ENCODE results near the gene MOB3B.

The MOB3B gene

GRCh38 chr9:27329291-27329690 lies 200.3 kb downstream of the MOB3B start:
- no peak for DNase-seq

DNA sequence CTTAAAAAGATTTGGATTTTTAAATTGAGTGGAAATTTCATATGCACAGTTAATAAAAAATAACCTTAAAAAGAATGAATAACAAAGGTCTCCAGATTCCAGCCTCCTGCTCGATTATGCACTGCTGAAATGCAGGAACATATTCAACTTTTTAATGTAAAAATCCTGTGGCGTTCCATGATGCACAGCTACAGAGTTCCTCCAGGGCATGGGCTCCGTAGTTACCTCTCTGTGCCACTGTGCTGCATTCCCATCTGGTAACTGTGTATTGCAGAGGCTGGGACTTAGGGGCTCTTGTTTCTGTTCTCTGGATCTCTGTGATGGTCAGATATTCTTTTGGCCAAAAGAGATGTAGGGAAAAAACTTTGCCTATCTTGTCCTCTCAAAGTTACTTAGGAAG lies 201.1 kb downstream of the MOB3B start:
- no peak for DNase-seq

- DNase-seq, result no peak
These were observed 218.4 kb downstream of the MOB3B start for GRCh38 chr9:27311184-27311583.

DNA sequence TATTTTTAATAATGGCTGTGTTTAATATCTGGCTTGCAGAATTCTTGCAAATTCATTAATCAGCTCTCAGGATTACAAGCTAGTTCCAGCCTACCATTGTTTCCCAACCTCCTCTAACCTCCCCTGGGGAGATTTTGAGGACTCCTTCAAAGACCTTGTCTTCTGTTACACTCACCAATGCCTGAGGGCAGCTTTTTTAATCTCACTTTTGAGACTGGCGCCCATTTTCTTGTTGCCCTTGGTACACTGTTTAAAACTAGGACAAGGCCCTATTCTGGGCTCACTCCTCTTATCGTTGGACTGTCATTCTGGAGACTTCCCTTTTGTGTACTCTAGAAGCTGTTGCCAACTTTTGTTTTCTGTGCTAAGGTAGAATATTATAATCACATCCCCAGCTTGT lies 219.0 kb downstream of the MOB3B start:
- DNase-seq, result no peak

DNA sequence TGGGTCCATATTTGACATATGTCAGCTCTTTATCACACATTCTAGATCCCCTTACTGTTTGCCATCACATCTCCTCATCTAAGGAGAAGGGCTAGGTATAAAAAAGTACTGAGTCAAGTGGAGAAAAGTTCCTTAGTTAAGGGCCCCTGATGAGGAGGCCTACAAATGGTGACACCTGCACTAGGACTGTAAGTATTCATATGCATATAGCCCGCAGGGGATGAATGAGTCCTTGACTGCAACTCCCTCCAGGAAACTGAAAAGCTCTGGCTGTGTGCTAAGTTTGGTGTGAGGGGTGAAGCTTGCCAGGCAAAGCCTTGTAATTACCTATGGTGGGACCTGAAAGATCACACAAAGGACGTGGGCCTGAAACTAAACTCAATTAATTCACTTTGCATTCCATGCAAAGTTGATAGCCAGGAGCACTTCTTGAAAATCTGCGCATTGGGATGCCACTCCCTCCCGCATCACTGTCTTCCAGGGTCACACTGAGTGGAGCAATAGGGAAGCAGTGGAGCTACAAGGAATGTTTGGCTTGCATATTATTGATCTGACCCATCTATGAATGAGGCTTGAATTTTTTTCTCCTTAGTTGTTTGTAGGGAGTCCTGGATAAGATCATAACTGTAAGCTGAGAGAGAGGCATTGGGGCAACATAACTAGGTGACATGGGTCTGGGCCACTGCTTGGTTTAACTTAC lies 220.8 kb downstream of the MOB3B start:
- DNase-seq, result no peak

- no peak for DNase-seq
These were observed 225.1 kb downstream of the MOB3B start for GRCh38 chr9:27304521-27304920.

DNA sequence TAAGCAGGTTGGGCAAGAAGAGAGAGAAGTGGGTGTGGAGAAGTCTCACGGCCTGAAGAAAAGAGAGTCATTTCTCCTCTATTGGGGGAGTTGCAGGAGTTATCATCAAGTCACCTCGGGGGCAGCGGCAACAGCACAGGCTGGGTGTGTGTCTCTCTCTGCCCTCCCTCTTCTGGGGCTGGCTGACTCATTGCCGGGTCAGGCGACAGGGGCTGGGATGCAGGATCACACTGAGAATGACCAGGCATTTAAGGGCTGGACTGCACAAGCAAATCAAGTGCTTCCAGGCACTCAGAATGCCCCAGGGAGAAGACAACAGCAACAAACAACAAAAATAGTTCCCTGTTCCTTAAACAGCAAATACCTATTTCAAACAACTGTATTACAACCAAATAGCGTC lies 226.4 kb downstream of the MOB3B start:
- DNase-seq, result no peak

GRCh38 chr9:27297050-27297449 lies 232.6 kb downstream of the MOB3B start, which contains the start of gene EQTN:
TSS of gene EQTN (minus strand) at chr9:27297150. CDS start at chr9:27297055, 95 bp downstream.
- no peak for DNase-seq

DNA sequence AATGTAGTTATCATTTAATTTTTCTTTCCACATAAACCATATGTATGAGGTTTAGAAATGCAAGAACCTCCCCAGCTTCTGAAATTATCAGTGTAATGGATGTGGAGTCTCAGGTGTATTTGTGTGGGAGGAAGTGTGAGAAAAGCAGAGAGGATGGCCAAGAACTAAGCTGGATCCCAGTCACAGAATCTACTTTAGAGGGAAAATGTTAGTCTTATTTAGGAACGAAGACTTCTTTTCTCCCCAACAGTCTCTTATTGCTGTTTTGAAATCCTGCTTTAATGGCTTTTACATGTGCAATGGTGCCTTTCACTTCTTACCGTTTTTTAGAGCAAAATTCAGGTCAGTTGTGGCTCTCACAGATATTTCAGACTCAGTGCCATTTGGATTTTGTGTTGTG lies 235.6 kb downstream of the MOB3B start:
- no peak for DNase-seq

DNA sequence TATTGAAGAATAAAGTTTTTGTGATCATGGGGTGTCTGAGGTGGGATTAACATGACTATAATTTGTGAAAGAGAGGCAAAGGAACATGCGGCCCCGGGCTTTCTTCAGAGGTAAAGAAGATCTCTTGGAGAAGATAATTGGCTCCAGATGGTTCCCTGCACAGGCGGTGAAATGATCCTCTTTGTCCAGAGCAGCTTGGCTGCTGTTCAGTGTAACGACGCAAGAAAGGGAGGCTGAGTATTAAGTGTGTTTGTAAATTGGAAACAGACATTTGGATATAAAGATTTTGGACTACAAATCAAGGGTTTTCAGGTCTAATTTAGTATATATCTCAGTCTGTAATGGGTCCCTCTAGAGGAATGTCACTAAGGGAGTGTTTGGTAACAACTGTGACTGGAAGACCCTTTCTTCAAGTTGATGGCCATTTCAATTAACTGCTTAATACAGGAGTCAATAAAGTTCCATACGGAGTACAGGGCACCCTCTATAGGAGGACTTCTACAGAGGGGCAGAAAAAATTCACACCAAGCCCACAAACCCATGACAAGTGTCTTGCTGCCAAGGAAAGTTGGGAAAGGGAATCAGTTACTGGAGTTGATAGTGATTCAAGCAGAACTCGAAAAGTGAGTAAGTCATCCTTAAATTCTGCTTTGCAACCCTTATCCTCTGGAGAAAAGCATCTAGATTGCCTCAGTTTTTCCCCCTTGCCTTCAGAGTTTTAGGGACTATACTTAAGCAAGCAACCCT lies 236.8 kb downstream of the MOB3B start:
- no peak for DNase-seq

DNA sequence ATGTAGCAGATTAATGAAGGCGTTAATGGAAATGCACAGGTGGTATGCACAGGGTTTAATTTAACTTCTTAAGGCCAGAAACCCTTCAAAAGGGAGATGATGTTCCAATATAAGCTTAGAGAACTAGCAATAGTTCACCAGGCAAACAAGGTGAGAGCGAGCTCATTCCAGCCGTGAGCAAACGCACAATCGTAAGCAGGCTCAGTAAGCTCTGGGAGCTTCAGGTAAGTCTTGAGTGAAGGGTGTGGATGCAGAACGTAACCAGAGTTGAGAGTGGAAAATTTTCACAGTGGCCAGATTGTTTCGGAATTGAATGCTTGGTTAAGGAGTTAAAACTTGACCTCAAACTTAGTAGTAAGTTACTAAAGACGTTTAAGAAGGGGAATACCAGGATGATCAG lies 238.3 kb downstream of the MOB3B start:
- DNase-seq, result no peak

- DNase-seq, result no peak
These were observed 247.3 kb downstream of the MOB3B start for GRCh38 chr9:27282269-27282668.

DNA sequence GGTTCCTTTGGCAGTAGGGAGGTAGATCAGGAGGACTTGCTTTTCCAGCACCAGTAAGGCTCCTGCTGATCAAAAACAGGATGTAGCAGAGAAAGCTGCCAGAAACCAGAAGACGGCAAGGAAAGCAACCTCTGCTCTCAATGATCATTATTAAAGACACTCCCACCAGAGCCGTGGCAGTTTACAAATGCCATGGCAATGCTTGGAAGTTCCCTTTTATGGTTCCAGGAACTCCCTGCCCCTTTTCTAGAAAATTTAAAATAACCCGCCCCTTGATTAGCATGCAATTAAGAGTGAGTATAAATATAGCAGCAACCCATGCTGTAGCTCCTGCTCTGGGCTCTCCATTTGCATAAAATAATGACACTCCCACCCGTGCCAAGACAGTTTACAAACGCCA lies 248.8 kb downstream of the MOB3B start:
- no peak for DNase-seq

- DNase-seq, result no peak
These were observed 249.4 kb downstream of the MOB3B start for GRCh38 chr9:27280249-27280648.

DNA sequence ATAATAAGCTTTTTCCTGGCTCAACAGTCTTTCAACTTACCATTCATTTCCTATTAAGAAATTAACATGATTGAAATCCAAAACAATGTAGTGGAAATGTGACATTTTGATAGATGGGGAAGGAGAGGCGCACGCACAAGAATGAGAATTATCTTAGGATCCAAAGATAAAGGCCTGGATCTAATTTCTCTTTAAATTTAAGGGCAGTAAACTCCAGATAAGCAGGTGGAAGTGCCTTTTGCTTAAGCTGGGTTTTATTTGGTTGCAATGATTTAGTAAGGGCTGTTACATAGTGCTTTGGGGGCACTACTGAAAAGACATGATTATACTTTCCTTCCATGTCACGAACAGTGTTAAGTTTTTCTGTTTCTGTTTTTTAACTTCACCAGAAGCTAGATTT lies 250.0 kb downstream of the MOB3B start:
- DNase-seq, result no peak

- DNase-seq, result no peak
These were observed 251.2 kb downstream of the MOB3B start for GRCh38 chr9:27278374-27278773.

DNA sequence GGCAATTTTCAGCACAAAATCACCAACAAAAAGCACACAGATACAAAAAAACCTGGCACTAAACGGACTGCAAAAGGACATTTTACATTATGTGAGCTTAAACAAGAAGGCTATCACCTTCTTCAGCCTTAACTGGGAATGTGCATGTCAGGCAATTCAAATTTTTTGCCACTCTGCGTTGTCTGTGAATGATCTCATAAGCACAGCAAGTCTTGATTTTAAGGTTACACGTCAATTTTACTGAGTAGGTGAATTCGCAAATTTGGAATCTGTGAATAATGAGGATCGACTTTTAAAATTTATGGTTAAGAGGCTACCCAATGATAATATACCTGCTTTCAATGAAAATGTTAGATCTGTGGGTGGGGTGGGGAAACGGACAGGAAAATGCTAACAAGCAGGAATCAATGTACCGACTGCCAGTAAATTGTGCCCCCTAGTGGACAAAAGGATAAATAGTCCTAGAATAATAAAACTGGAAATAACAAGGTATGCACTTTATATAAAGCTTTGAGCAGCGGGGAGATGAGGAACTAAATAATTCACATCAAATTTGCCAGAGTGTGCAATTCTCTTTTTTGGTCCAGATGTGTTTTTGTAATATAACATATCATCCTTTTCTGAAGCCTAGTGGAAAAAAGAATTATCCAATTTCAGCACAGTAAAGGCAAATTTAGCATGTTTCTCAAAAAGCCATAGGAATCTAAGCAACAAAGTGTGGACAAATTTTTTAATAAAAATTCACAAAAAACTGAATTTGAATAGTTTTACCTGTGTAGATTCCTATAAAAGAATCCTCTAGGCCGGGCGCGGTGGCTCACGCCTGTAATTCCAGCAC lies 253.2 kb downstream of the MOB3B start:
- DNase-seq, result no peak
